IPS-18c (cell line): ENCODE results near the gene SETD6.
"Not testable (repeated sequence)": the region's sequence is repeated elsewhere in the genome, so short reads cannot be mapped to it uniquely, and the experiment has no call there.

Experiments used
- H3K4me3 ChIP-seq: 2 replicates; pipeline ENCODE4 v1.7.0; 2013; ENCODE audit warnings: low read depth, mild to moderate bottlenecking, low read length, moderate library complexity; ENCODE audit not compliant: insufficient read depth
- H3K9me3 ChIP-seq: one replicate; pipeline ENCODE4 v1.6.1; 2013; ENCODE audit warnings: mild to moderate bottlenecking, low read length, moderate library complexity; ENCODE audit not compliant: control insufficient read depth, insufficient read depth

The SETD6 gene

GRCh38 chr16:58490065-58490464 is 25.3 kb upstream of the SETD6 start:
- H3K4me3 ChIP-seq = no peak overlapping the region
- no peaks in the 10 kb centered on the region for H3K9me3 ChIP-seq

- not testable (repeated sequence) for H3K9me3 ChIP-seq, H3K4me3 ChIP-seq
These were observed 24.8 kb upstream of the SETD6 start for GRCh38 chr16:58490539-58490938.

DNA sequence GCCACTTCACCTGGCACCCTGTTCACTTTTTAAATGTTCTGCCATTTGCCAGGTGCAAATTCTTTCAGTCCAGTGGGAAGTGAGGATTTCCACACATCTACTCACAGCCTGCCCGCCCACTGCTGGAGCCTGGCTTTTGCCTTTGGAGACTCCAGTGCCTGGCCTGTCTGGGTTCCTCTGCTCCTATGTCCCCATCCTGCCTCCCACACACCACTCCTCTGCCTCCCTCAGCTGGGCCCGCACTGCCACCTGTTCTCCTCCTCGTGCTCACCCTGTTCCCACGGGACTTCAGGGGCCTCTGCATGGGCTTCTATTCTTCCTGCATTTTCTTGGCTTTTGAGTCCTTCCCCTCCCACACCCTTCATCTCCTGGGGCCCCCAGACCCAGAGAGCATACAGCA is 23.3 kb upstream of the SETD6 start:
- H3K4me3 ChIP-seq = no peak overlapping the region
- no peaks in the 10 kb centered on the region for H3K9me3 ChIP-seq

DNA sequence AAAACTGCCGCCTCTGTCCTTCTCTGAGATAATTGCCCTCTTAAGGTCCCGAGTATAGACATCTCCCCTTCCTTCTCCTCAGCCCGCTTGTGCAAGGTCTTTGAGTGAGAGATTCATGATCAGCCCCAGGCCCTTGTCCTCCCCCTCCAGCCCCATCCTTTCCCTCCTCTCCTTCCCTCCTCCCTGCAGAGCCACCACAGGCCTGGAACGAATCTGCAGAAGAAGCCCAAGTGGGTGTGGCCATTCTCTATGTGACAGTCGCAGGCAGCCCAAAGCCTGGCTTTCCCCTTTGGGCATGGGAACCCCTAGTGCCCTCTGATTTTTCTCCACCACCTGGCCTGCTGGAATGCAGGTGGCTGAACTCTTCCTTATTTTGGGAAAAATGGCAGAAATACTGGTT is 22.6 kb upstream of the SETD6 start:
- Histone ChIP-seq H3K4me3 (no peak overlapping the region), H3K9me3 (no peaks in the 10 kb centered on the region)

GRCh38 chr16:58493756-58494431 is 21.4 kb upstream of the SETD6 start:
- no peak overlapping the region for H3K4me3 ChIP-seq
- no peaks in the 10 kb centered on the region for H3K9me3 ChIP-seq

GRCh38 chr16:58494981-58495520 is 20.3 kb upstream of the SETD6 start:
- Histone ChIP-seq H3K9me3 (no peaks in the 10 kb centered on the region), H3K4me3 (no peak overlapping the region)

DNA sequence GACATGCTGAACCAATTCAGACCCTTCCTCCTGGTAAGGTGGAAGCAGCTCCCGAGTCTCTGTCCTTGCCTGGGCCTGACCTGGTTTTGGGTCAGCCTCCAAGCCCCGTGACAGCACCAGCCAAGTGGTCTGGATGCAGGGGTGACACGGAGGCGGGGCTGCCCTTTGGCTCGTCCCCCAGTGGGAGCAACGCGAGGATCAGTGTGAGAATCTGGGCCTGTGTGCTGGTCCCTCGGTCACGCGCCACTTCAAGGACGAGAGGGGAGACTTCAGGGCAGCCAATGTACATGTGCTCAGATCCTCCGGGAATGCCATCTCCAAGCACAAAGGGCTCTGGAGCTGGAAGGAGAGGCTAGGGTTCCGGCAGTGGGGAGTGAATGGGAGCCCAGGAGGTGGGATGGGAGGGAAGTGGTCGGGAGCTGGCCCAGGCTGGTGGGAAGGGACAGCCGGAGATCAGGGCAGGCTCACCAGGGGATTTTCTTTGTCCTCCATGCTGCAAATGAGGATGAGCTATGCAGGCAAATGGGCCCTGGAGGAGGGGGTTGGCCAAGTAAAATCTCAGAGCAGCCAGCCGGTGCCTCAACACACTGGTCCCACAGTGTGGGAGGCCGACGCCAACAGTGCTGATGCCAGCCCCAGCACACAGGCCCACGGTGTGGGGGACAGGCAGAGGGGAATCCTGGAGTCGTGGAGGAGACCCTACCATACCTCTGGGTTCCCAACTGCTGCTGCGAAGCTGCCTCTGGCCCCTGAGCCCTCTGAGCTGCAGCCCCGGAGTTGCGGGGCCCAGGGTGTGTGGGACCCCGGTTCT is 19.6 kb upstream of the SETD6 start:
- no peaks in the 10 kb centered on the region for H3K9me3 ChIP-seq
- H3K4me3 ChIP-seq = no peak overlapping the region

DNA sequence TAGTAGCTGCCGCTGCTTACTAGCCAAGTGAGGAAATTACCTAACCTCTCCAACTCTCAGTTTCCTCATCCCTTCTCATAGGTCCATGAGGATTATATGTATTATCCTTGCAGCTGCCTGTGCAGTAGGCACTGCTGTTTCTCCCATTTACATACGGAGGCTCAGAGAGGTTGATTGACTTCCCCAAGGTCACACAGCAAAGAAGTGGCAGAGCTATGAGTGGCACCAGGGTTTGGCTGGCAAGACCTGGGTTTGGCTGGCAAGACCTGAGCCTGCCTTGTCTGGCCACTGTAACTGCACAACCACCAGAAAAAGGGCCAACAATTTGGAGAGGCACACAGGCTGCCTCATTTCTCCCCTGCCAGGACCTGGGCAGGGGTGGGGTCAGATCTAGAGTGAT is 17.8 kb upstream of the SETD6 start:
- H3K9me3 ChIP-seq = no peaks in the 10 kb centered on the region
- no peak overlapping the region for H3K4me3 ChIP-seq

DNA sequence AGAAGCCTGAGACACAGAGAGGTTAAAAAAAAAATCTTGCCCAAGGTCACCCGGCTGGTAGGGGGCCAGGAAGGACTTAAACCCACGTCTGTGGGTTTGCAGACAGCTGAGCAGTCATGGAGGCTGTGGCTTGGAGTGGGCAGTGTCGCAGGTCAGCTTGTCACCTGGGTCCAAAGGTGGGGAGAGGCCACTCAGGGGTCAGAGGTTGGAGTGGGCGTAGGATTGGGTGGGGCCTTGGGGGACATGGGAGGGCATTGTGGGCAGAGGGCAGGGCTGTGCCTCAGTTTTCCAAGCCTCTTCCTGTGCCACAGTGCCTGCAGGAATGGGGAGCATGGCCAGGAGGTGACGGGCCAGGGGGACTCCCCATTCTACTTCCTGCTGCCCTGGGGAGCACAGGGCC is 17.4 kb upstream of the SETD6 start:
- H3K9me3 ChIP-seq = no peaks in the 10 kb centered on the region
- no peak overlapping the region for H3K4me3 ChIP-seq

GRCh38 chr16:58498341-58499091 is 16.8 kb upstream of the SETD6 start:
- Histone ChIP-seq H3K9me3 (no peaks in the 10 kb centered on the region), H3K4me3 (no peak overlapping the region)

DNA sequence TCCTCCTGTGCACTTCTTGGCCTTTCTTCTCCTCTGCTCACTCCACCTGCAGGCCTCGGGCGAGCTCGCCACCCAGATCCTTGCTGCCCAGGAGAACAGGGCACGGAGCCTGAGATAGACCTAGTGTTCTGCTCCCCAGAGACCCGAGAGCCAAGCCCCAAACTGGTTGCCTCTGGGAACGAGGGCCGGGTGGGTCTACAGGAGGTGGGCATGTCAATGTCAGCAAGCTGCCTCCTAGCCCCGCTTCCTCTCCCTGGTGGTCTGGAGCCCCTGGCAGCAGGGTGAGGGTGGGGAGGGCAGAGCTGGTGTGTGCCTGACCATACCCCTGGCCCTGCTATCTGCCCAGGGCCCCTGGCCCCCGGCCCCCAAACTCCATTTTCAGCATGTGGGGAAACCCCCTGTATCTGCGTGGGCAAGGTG is 16.2 kb upstream of the SETD6 start:
- H3K9me3 ChIP-seq = no peaks in the 10 kb centered on the region
- no peak overlapping the region for H3K4me3 ChIP-seq

GRCh38 chr16:58499615-58500351 is 15.5 kb upstream of the SETD6 start, which contains the start of gene NDRG4:
TSS of gene NDRG4 (plus strand) at chr16:58500143. CDS start at chr16:58500249, 106 bp downstream.
- Histone ChIP-seq H3K9me3 (no peaks in the 10 kb centered on the region), H3K4me3 (peak within 1 kb of the TSS; percentile 78)

DNA sequence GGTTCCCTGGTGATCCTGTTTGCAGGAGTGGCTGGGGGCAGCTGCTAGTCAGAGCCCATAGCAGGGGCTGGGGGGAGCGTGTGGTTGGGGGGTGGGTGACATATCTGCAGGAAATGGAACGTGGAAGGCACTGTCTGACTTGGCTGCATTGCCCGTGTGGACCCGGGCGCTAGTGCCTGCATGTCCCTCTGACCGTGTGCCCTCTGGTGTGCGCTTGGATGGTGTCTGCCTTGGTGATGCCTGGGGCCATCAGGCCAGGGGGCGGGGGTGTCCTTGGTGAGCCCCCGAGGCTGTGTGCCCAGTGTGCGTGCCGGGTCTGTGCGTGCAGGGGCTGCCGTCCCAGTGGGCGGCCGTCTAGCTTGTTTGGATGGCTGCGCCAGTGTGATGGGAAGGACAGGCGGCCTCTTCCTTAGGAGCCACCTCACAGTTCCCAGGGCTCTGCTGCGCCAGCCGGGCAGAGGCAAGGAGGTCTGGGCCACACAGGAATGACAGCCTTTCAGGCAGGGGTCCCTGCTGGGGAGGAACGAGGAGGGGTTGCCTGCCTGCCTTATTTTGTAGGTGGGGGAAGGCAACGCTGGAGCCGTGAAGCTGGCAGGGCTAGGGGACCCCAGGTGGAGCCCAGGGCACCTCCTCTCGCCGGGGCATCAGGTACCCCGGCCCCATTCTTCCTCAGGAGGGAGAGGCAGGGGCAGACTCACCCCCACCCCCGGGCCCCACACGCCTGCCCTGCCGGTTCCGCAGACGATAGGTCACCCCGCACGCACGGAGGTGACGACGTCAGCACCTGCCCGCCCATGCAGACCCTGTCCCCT is 14.7 kb upstream of the SETD6 start:
- peak overlapping the region; percentile 78 for H3K4me3 ChIP-seq

GRCh38 chr16:58501242-58502131 is 13.8 kb upstream of the SETD6 start:
- Histone ChIP-seq H3K9me3 (no peaks in the 10 kb centered on the region), H3K4me3 (peak overlapping the region; percentile 78)

More for the DNA sequence above, 14.7 kb upstream of the SETD6 start:
- no peaks in the 10 kb centered on the region for H3K9me3 ChIP-seq

- no peaks in the 10 kb centered on the region for H3K9me3 ChIP-seq
- no peak overlapping the region for H3K4me3 ChIP-seq
These were observed 12.9 kb upstream of the SETD6 start for GRCh38 chr16:58502217-58502921.
